H9 (cell line): ENCODE results near the gene MDFI. TPM values are rescaled to one million over a fixed set of nuclear protein-coding genes. Genes with fewer than 3 reads are reported as not detected.

Experiments
- DNase-seq: peaks from one replicate; pipeline ENCODE4 v3.0.0-alpha.2; 2017
- H2AFZ ChIP-seq: one replicate; pipeline ENCODE4 v1.6.1; 2013; ENCODE audit warnings: mild to moderate bottlenecking, low read length, control low read depth, moderate library complexity
- H2AK5ac ChIP-seq: 2 replicates; pipeline ENCODE4 v1.6.1; 2013; ENCODE audit warnings: low read length, control low read depth, mixed read lengths; ENCODE audit not compliant: insufficient read length
- H2BK120ac ChIP-seq: one replicate; pipeline ENCODE4 v1.6.1; 2013; ENCODE audit warnings: low read depth, mild to moderate bottlenecking, low read length, control low read depth, inconsistent platforms; ENCODE audit not compliant: poor library complexity, severe bottlenecking
- H2BK12ac ChIP-seq: 2 replicates; pipeline ENCODE4 v1.6.1; 2013; ENCODE audit warnings: low read length, control low read depth, mixed read lengths, low read depth; ENCODE audit not compliant: insufficient read length
- H2BK15ac ChIP-seq: 2 replicates; pipeline ENCODE4 v1.6.1; 2013; ENCODE audit warnings: low read depth, low read length, control low read depth
- H2BK20ac ChIP-seq: one replicate; pipeline ENCODE4 v1.6.1; 2013; ENCODE audit warnings: low read depth, mild to moderate bottlenecking, low read length, control low read depth, inconsistent platforms; ENCODE audit not compliant: poor library complexity, severe bottlenecking
- H2BK5ac ChIP-seq: 2 replicates; pipeline ENCODE4 v1.6.1; 2013; ENCODE audit warnings: low read length, control low read depth, mixed read lengths; ENCODE audit not compliant: insufficient read length
- H3K14ac ChIP-seq: 2 replicates; pipeline ENCODE4 v1.6.1; 2013; ENCODE audit warnings: low read length, control low read depth; ENCODE audit not compliant: insufficient read depth
- H3K18ac ChIP-seq: 2 replicates; pipeline ENCODE4 v1.6.1; 2013; ENCODE audit warnings: low read depth, mild to moderate bottlenecking, mixed read lengths, low read length, control low read depth; ENCODE audit not compliant: insufficient read length
- H3K23ac ChIP-seq: 2 replicates; pipeline ENCODE4 v1.6.1; 2013; ENCODE audit warnings: low read length, control low read depth, mixed read lengths, low read depth; ENCODE audit not compliant: insufficient read length
- H3K23me2 ChIP-seq: 2 replicates; pipeline ENCODE4 v1.6.1; 2013; ENCODE audit warnings: low read depth, mild to moderate bottlenecking, mixed read lengths, low read length, control low read depth; ENCODE audit not compliant: insufficient read length, poor library complexity, severe bottlenecking
- H3K27ac ChIP-seq: 2 replicates; pipeline ENCODE4 v1.5.1; 2013; ENCODE audit warnings: low read length, control low read depth, mixed read lengths, low read depth; ENCODE audit not compliant: insufficient read length
- H3K27me3 ChIP-seq: 2 replicates; pipeline ENCODE4 v1.6.1; 2013; ENCODE audit warnings: low read length, control low read depth, inconsistent platforms; ENCODE audit not compliant: insufficient read depth
- H3K4ac ChIP-seq: 2 replicates; pipeline ENCODE4 v1.6.1; 2013; ENCODE audit warnings: low read depth, mild to moderate bottlenecking, control low read depth, inconsistent platforms, low read length, moderate library complexity
- H3K4me1 ChIP-seq: 2 replicates; pipeline ENCODE4 v1.6.1; 2013; ENCODE audit warnings: low read length, control low read depth, inconsistent platforms; ENCODE audit not compliant: insufficient read depth
- H3K4me2 ChIP-seq: 2 replicates; pipeline ENCODE4 v1.6.1; 2013; ENCODE audit warnings: low read length, control low read depth, mixed read lengths; ENCODE audit not compliant: insufficient read length, insufficient read depth
- H3K56ac ChIP-seq: 2 replicates; pipeline ENCODE4 v1.6.1; 2013; ENCODE audit warnings: low read depth, mild to moderate bottlenecking, mixed read lengths, low read length, control low read depth; ENCODE audit not compliant: insufficient read length
- H3K79me1 ChIP-seq: 2 replicates; pipeline ENCODE4 v1.6.1; 2013; ENCODE audit warnings: low read depth, mild to moderate bottlenecking, moderate library complexity, low read length, control low read depth, inconsistent platforms; ENCODE audit not compliant: insufficient read depth, poor library complexity, severe bottlenecking
- H3K79me2 ChIP-seq: 2 replicates; pipeline ENCODE4 v1.6.1; 2013; ENCODE audit warnings: low read length, control low read depth, inconsistent platforms; ENCODE audit not compliant: insufficient read depth
- H3K9ac ChIP-seq: 2 replicates; pipeline ENCODE4 v1.6.1; 2013; ENCODE audit warnings: low read length, control low read depth, mixed read lengths; ENCODE audit not compliant: insufficient read length; ENCODE audit errors: extremely low read depth
- H3K9me3 ChIP-seq: one replicate; pipeline ENCODE4 v1.6.1; 2013; ENCODE audit warnings: low read depth, low read length, inconsistent platforms; ENCODE audit not compliant: control insufficient read depth
- H3T11ph ChIP-seq: one replicate; pipeline ENCODE4 v1.6.1; 2013; ENCODE audit warnings: mild to moderate bottlenecking, low read length, control low read depth, inconsistent platforms
- H4K20me1 ChIP-seq: one replicate; pipeline ENCODE4 v1.6.1; 2013; ENCODE audit not compliant: control insufficient read depth, insufficient read length, insufficient read depth
- H4K5ac ChIP-seq: 2 replicates; pipeline ENCODE4 v1.6.1; 2013; ENCODE audit warnings: low read depth, mild to moderate bottlenecking, mixed read lengths, low read length, control low read depth; ENCODE audit not compliant: insufficient read length
- H4K8ac ChIP-seq: replicated peaks from 2 replicates; pipeline ENCODE4 v1.6.1; 2013; ENCODE audit warnings: low read length, control low read depth, mixed read lengths, low read depth; ENCODE audit not compliant: insufficient read length
- H4K91ac ChIP-seq: 2 replicates; pipeline ENCODE4 v1.6.1; 2013; ENCODE audit warnings: low read depth, mild to moderate bottlenecking, moderate library complexity, mixed read lengths, low read length, control low read depth; ENCODE audit not compliant: insufficient read length
- H3K27ac Mint-ChIP-seq, 3 experiments: 2 replicates in 2 of 3; 3 replicates in 1 of 3; pipeline ENCODE4 v1.8.0; 2020 to 2021; ENCODE audit warnings: mixed read lengths in 3 of 3, mild to moderate bottlenecking in 1 of 3, moderate library complexity in 1 of 3
- H3K27me3 Mint-ChIP-seq: 2 replicates; pipeline ENCODE4 v1.8.0; 2021; ENCODE audit warnings: low read depth, mild to moderate bottlenecking, moderate library complexity, mixed read lengths
- H3K36me3 Mint-ChIP-seq, 3 experiments: 2 replicates in 2 of 3; 3 replicates in 1 of 3; pipeline ENCODE4 v1.8.0; 2020 to 2021; ENCODE audit warnings: low read depth in 3 of 3, mixed read lengths in 3 of 3; ENCODE audit not compliant: insufficient read depth in 1 of 3
- H3K4me1 Mint-ChIP-seq, 2 experiments: 2 replicates each; pipeline ENCODE4 v1.8.0; 2020; ENCODE audit warnings: mixed read lengths in 2 of 2
- H3K4me3 Mint-ChIP-seq, 2 experiments: 2 replicates in 1 of 2; 3 replicates in 1 of 2; pipeline ENCODE4 v1.8.0; 2020 to 2021; ENCODE audit warnings: mild to moderate bottlenecking in 2 of 2, mixed read lengths in 2 of 2, moderate library complexity in 1 of 2
- H3K9me3 Mint-ChIP-seq, 2 experiments: 2 replicates in 1 of 2; 3 replicates in 1 of 2; pipeline ENCODE4 v1.8.0; 2020; ENCODE audit warnings: mild to moderate bottlenecking in 2 of 2, mixed read lengths in 2 of 2, moderate library complexity in 1 of 2
- WGBS: extraction: QIAGEN DNeasy Blood & Tissue Kit; methylation state at CpG from one replicate; pipeline ENCODE4 v1.1.7; 2013; ENCODE audit warnings: missing lambda C conversion rate, low lambda C conversion rate, mixed read lengths; ENCODE audit not compliant: insufficient read length; ENCODE audit errors: extremely low coverage; 5-methylcytosine and 5-hydroxymethylcytosine counted together
- total RNA-seq: library from RNA; stranded (reverse); gene quantifications from 2 replicates; pipeline ENCODE4 v1.2.1, GENCODE V29; 2021
- TF ChIP-seq, protein P1 (sequence below): fragments of 200-600 bp; sonication (generic); conservative IDR thresholded peaks from 3 replicates; pipeline ENCODE4 v1.8.0; 2021; ENCODE audit warnings: antibody characterized with exemption, mild to moderate bottlenecking

MDFI gene
- total RNA-seq, 1 experiment from 2014 or later = 45.0 TPM

DNA sequence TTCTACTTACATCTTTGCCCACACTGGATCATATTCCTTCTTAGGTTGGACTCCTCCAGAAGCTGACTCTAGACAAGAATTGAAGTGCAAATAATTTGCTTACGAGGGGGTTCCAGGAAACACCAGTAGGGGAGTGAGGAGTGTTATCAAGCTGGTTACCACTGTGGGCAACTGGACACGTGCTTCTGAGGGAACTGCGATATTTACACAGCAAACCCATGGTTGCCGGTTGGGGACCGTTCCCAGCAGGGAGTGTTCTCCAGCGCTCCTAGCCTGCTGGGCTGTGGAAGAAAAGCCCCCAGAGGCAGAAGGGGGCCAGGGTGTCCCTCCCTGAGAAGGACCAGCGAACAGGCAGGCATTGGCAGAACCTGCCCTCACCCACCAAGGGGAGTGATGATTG is 21.7 kb downstream of the MDFI start:
- no peak overlapping the region for H2BK20ac ChIP-seq
- no peak overlapping the region for H2AFZ ChIP-seq
- H2AK5ac ChIP-seq = no peak overlapping the region
- H3T11ph ChIP-seq = no peak overlapping the region
- no peak overlapping the region for H3K18ac ChIP-seq
- no peaks in the 10 kb centered on the region for H3K79me1 ChIP-seq
- no peak overlapping the region for H4K8ac ChIP-seq
- H3K9me3 Mint-ChIP-seq = no peaks in the 10 kb centered on the region
- H2BK5ac ChIP-seq = no peak overlapping the region
- H3K4ac ChIP-seq = no peak overlapping the region
- peaks cover 19 to 34% of the 10 kb centered on the region in 2 experiments for H3K4me1 Mint-ChIP-seq
- H3K27ac ChIP-seq = no peak overlapping the region
- no peak for DNase-seq
- H2BK120ac ChIP-seq = no peak overlapping the region
- no peaks in the 10 kb centered on the region for H3K9me3 ChIP-seq
- H3K36me3 Mint-ChIP-seq = no peaks in the 10 kb centered on the region
- no peak overlapping the region for H2BK12ac ChIP-seq
- H3K9ac ChIP-seq = no peak overlapping the region
- H3K27ac Mint-ChIP-seq = no peak overlapping the region
- H4K91ac ChIP-seq = no peak overlapping the region
- no peak overlapping the region for H3K56ac ChIP-seq
- H3K27me3 ChIP-seq = no peaks in the 10 kb centered on the region
- no peaks in the 10 kb centered on the region for H4K20me1 ChIP-seq
- WGBS = no CpG with 5 or more reads among the region's 7 CpGs
- no peaks in the 10 kb centered on the region for H3K4me1 ChIP-seq
- H3K79me2 ChIP-seq = no peaks in the 10 kb centered on the region
- H3K23ac ChIP-seq = no peak overlapping the region
- H3K23me2 ChIP-seq = no peaks in the 10 kb centered on the region
- H3K27me3 Mint-ChIP-seq = peaks cover 34% of the 10 kb centered on the region
- no peak overlapping the region; the same call in 1 of the 2 replicates for H3K14ac ChIP-seq
- H3K4me2 ChIP-seq = no peak overlapping the region
- no peak overlapping the region for H4K5ac ChIP-seq
- no peak overlapping the region for H3K4me3 Mint-ChIP-seq
- no peak overlapping the region for H2BK15ac ChIP-seq
- TF ChIP-seq, protein P1, sequence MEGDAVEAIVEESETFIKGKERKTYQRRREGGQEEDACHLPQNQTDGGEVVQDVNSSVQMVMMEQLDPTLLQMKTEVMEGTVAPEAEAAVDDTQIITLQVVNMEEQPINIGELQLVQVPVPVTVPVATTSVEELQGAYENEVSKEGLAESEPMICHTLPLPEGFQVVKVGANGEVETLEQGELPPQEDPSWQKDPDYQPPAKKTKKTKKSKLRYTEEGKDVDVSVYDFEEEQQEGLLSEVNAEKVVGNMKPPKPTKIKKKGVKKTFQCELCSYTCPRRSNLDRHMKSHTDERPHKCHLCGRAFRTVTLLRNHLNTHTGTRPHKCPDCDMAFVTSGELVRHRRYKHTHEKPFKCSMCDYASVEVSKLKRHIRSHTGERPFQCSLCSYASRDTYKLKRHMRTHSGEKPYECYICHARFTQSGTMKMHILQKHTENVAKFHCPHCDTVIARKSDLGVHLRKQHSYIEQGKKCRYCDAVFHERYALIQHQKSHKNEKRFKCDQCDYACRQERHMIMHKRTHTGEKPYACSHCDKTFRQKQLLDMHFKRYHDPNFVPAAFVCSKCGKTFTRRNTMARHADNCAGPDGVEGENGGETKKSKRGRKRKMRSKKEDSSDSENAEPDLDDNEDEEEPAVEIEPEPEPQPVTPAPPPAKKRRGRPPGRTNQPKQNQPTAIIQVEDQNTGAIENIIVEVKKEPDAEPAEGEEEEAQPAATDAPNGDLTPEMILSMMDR = no peak
